Keratinocyte (primary cell): Measurements from ENCODE around the gene RNF207. TPM values are rescaled to one million over a fixed set of nuclear protein-coding genes. Genes with fewer than 3 reads are reported as not detected.
A peak's percentile ranks its signal among the peaks of the same experiment; 100 is the strongest.

Source experiments
- DNase-seq: peaks from one replicate; pipeline ENCODE4 v3.0.0-alpha.2; 2011; ENCODE audit warnings: low read depth, missing footprints, low spot score
- FAIRE-seq: peaks from 2 replicates; lab custom pipeline; 2011; peaks lifted over from hg19 to GRCh38; lab: Jason Lieb, UNC
- H2AFZ ChIP-seq: 2 replicates; pipeline ENCODE4 v1.6.0; 2012; ENCODE audit warnings: low read length, control low read depth, inconsistent platforms; ENCODE audit not compliant: control insufficient read depth
- H3K27ac ChIP-seq: 2 replicates; pipeline ENCODE4 v1.5.1; 2011; ENCODE audit warnings: low read length; ENCODE audit not compliant: control insufficient read depth, insufficient read depth
- H3K27me3 ChIP-seq: 3 replicates; pipeline ENCODE4 v1.6.0; 2011; ENCODE audit warnings: low read length; ENCODE audit not compliant: control insufficient read depth, insufficient read depth; ENCODE audit errors: extremely low read depth
- H3K36me3 ChIP-seq, 2 experiments: 2 replicates in 1 of 2; 3 replicates in 1 of 2; pipeline ENCODE4 v1.5.1; 2011; ENCODE audit warnings: low read length in 2 of 2, mild to moderate bottlenecking in 1 of 2; ENCODE audit not compliant: control insufficient read depth in 2 of 2, insufficient read depth in 2 of 2; ENCODE audit errors: extremely low read depth in 1 of 2
- H3K4me1 ChIP-seq: 3 replicates; pipeline ENCODE4 v1.5.1; 2011; ENCODE audit warnings: low read length; ENCODE audit not compliant: control insufficient read depth, insufficient read depth; ENCODE audit errors: extremely low read depth
- H3K4me2 ChIP-seq: 3 replicates; pipeline ENCODE4 v1.6.0; 2011; ENCODE audit warnings: low read depth, low read length; ENCODE audit not compliant: control insufficient read depth, insufficient read depth; ENCODE audit errors: extremely low read depth
- H3K4me3 ChIP-seq, 3 experiments: fragments of 200-600 bp in 1 of 3; sonication (generic) in 1 of 3; 2 replicates in 2 of 3; 3 replicates in 1 of 3; pipeline ENCODE4 v1.5.1; 2011 to 2016; ENCODE audit warnings: low read length in 3 of 3, mild to moderate bottlenecking in 3 of 3, control low read depth in 2 of 3, inconsistent platforms in 1 of 3, low read depth in 1 of 3, mixed read lengths in 1 of 3, mixed run types in 1 of 3, moderate library complexity in 1 of 3; ENCODE audit not compliant: control insufficient read depth in 2 of 3, insufficient read depth in 2 of 3; ENCODE audit errors: extremely low read depth in 1 of 3
- H3K79me2 ChIP-seq: 2 replicates; pipeline ENCODE4 v1.6.0; 2012; ENCODE audit warnings: low read length; ENCODE audit not compliant: control insufficient read depth, insufficient read depth
- H3K9ac ChIP-seq: 3 replicates; pipeline ENCODE4 v1.6.0; 2011; ENCODE audit warnings: low read length; ENCODE audit not compliant: control insufficient read depth, insufficient read depth; ENCODE audit errors: extremely low read depth
- H3K9me1 ChIP-seq: 3 replicates; pipeline ENCODE4 v1.6.0; 2011; ENCODE audit warnings: low read length; ENCODE audit not compliant: control insufficient read depth, insufficient read depth; ENCODE audit errors: extremely low read depth
- H3K9me3 ChIP-seq: 2 replicates; pipeline ENCODE4 v1.5.1; 2012; ENCODE audit warnings: low read depth, low read length; ENCODE audit not compliant: control insufficient read depth
- H4K20me1 ChIP-seq: 3 replicates; pipeline ENCODE4 v1.6.0; 2011; ENCODE audit warnings: low read length; ENCODE audit not compliant: control insufficient read depth, insufficient read depth; ENCODE audit errors: extremely low read depth
- EZH2 ChIP-seq: IDR thresholded peaks from one replicate; pipeline ENCODE4 v1.6.1; 2012; ENCODE audit warnings: inconsistent platforms, mild to moderate bottlenecking, low read length, moderate library complexity
- dilution Hi-C: fragments of 300-500 bp; cut with MboI; formaldehyde crosslinking; loops from one replicate; pipeline ENCODE4 v1.7.0; 2020; ENCODE audit warnings: low sequenced_read_pairs; ENCODE audit not compliant: extremely low pct_ligation_motif_present
- polyA plus RNA-seq, 5 experiments: library from polyadenylated mRNA; depleted of rRNA in 3 of 5; stranded (reverse) in 3 of 5; stranded (forward) in 1 of 5; unstranded in 1 of 5; fragments of >200 nt; gene quantifications; 1 replicate in 1 of 5; 2 replicates in 3 of 5; 3 replicates in 1 of 5; pipeline versions ENCODE4 v1.2.1 to v1.2.3, GENCODE V29; 2011 to 2012; ENCODE audit warnings: missing spikeins in 2 of 5, low read depth in 1 of 5, low replicate concordance in 1 of 5
- TF ChIP-seq, protein P1 (sequence below), 3 experiments: IDR thresholded peaks in 1 of 3; conservative IDR thresholded peaks in 1 of 3; optimal IDR thresholded peaks in 1 of 3; 2 replicates in 2 of 3; 3 replicates in 1 of 3; pipeline versions ENCODE3 to v1.5.1; 2011; ENCODE audit warnings: low read length in 3 of 3, mild to moderate bottlenecking in 3 of 3, moderate library complexity in 2 of 3, control low read depth in 1 of 3, inconsistent platforms in 1 of 3; ENCODE audit not compliant: insufficient read depth in 2 of 3; ENCODE audit errors: extremely low read depth in 1 of 3

RNF207 gene
- polyA plus RNA-seq, 1 donor (not counting 4 experiments of a cell fraction or from before 2014, with no cell fraction given): 6.1 TPM

DNA sequence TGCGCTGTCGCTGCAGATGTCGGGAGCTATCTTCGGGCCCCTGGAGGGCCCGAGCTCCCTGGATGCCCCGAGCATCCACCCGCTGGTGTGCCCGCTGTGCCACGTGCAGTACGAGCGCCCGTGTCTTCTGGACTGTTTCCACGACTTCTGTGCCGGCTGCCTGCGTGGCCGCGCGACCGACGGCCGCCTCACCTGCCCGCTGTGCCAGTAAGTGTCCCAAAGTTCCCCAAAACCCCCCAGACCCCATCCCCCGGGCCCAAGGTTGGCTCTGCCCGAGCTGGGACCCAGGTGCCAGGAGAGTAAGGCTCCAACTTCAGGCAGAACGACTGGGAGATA, 569 bp downstream of the RNF207 start:
- no peak overlapping the region for H3K27ac ChIP-seq

DNA sequence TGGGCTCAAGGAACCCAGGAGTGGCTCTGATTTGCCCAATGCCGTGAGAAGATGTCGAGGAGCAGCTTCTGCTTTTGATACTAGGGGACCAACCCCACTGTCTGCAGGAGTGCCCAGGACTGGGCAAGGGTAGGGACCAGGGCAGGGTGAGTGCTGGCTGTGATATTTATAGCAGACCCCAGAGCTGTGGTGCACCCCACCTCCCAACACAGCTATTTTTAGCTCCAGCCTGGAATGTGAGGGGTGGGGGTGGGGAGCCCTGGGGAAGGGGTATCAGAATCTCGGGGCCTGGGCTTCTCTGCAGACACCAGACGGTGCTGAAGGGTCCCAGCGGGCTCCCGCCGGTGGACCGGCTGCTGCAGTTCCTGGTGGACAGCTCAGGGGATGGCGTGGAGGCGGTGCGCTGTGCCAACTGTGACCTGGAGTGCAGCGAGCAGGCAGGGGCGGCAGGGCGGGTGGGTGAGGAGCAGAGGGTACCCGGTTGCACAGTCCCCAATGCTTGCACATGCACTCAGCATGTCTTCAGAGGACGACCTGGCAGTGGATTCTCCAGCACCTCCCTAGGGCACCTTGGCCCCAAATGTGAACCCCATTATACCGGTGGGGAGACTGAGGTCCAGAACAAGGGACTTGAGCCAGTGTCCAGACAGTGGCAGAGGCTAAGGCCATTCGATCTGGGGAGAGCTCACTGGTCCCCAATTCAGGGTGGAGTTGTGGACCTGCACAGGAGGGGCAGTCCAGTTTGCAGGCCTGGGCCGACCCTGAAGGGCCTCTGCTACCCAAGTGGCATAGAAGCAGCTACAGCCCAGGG, 1.4 kb downstream of the RNF207 start:
- Histone ChIP-seq H3K9me1 (no peaks in the 10 kb centered on the region), H2AFZ (no peak overlapping the region), H3K4me1 (peaks cover 9% of the 10 kb centered on the region), H3K4me2 (peak overlapping the region; percentile 71), H3K79me2 (no peaks in the 10 kb centered on the region), H3K36me3 (no peaks in the 10 kb centered on the region), H3K4me3 (peak overlapping the region in 2 of 3 experiments; percentile 49 to 73), H3K27ac (no peak overlapping the region), H4K20me1 (no peaks in the 10 kb centered on the region), H3K9me3 (no peaks in the 10 kb centered on the region), H3K27me3 (no peaks in the 10 kb centered on the region), H3K9ac (peak overlapping the region; percentile 73)
- TF ChIP-seq EZH2: no peak
- TF ChIP-seq, protein P1, sequence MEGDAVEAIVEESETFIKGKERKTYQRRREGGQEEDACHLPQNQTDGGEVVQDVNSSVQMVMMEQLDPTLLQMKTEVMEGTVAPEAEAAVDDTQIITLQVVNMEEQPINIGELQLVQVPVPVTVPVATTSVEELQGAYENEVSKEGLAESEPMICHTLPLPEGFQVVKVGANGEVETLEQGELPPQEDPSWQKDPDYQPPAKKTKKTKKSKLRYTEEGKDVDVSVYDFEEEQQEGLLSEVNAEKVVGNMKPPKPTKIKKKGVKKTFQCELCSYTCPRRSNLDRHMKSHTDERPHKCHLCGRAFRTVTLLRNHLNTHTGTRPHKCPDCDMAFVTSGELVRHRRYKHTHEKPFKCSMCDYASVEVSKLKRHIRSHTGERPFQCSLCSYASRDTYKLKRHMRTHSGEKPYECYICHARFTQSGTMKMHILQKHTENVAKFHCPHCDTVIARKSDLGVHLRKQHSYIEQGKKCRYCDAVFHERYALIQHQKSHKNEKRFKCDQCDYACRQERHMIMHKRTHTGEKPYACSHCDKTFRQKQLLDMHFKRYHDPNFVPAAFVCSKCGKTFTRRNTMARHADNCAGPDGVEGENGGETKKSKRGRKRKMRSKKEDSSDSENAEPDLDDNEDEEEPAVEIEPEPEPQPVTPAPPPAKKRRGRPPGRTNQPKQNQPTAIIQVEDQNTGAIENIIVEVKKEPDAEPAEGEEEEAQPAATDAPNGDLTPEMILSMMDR (optimal IDR thresholded peaks at IDR 0.05 in 1 of 3, IDR thresholded peaks at IDR 0.05 in 1 of 3, conservative IDR thresholded peaks at IDR 0.05 in 1 of 3; ENCODE audit: extremely low read depth in 1 of 3, insufficient read depth in 2 of 3, low read length in 3 of 3): no peak
- DNase-seq: no peak
- dilution Hi-C loops: no loop called here
- FAIRE-seq: no peak

More for the DNA sequence above, 569 bp downstream of the RNF207 start:
- FAIRE-seq (no peak), DNase-seq (no peak)
- peak overlapping the region; percentile 73 for H3K9ac ChIP-seq
- H3K4me3 ChIP-seq: peak overlapping the region; percentile 49 to 73 (median 69)
- H2AFZ ChIP-seq: peak overlapping the region; percentile 84
- no peaks in the 10 kb centered on the region for H4K20me1 ChIP-seq
- peak overlapping the region; percentile 71 for H3K4me2 ChIP-seq
- dilution Hi-C loops: no loop called here
- H3K27me3 ChIP-seq: no peaks in the 10 kb centered on the region
- H3K79me2 ChIP-seq: no peaks in the 10 kb centered on the region
- H3K36me3 ChIP-seq: no peaks in the 10 kb centered on the region
- no peaks in the 10 kb centered on the region for H3K9me3 ChIP-seq
- H3K4me1 ChIP-seq: peaks cover 9% of the 10 kb centered on the region
- H3K9me1 ChIP-seq: no peaks in the 10 kb centered on the region
- no peak for TF ChIP-seq EZH2
- TF ChIP-seq, protein P1 (optimal IDR thresholded peaks at IDR 0.05 in 1 of 3, IDR thresholded peaks at IDR 0.05 in 1 of 3, conservative IDR thresholded peaks at IDR 0.05 in 1 of 3; ENCODE audit: extremely low read depth in 1 of 3, insufficient read depth in 2 of 3, low read length in 3 of 3): no peak
